GM19467 (cell line): Measurements from ENCODE around the gene OR8G5.

Experiments
- ATAC-seq: cut with Tn5 transposase; IDR thresholded peaks from one replicate; pipeline ENCODE4 v1.9.1; 2021; ENCODE audit warnings: mild to moderate bottlenecking, moderate library complexity; ENCODE audit not compliant: unreplicated experiment

Gene OR8G5

GRCh38 chr11:124278261-124278660, 22.1 kb downstream of the OR8G5 start:
- no peak for ATAC-seq

- ATAC-seq = no peak
Observed at GRCh38 chr11:124285610-124286344, 29.6 kb downstream of the OR8G5 start.

GRCh38 chr11:124294687-124295086, 38.5 kb downstream of the OR8G5 start:
- ATAC-seq = no peak

- ATAC-seq = no peak
Observed at GRCh38 chr11:124296016-124296415, 39.8 kb downstream of the OR8G5 start.

- ATAC-seq = no peak
Observed at GRCh38 chr11:124297921-124298320, 41.7 kb downstream of the OR8G5 start.

- ATAC-seq = no peak
Observed at GRCh38 chr11:124301548-124301947, 45.4 kb downstream of the OR8G5 start.

GRCh38 chr11:124302347-124303125, 46.4 kb downstream of the OR8G5 start:
- ATAC-seq = no peak

GRCh38 chr11:124307093-124307492, 50.9 kb downstream of the OR8G5 start:
- no peak for ATAC-seq

- ATAC-seq = no peak
Observed at GRCh38 chr11:124310721-124311120, 54.5 kb downstream of the OR8G5 start.

- no peak for ATAC-seq
Observed at GRCh38 chr11:124311269-124311668, 55.1 kb downstream of the OR8G5 start.

GRCh38 chr11:124311670-124312069, 55.5 kb downstream of the OR8G5 start:
- no peak for ATAC-seq

GRCh38 chr11:124313131-124313530, 57.0 kb downstream of the OR8G5 start:
- no peak for ATAC-seq

GRCh38 chr11:124313849-124314248, 57.7 kb downstream of the OR8G5 start, which contains the start of gene OR8D1:
Gene OR8D1, minus strand, starts transcription at chr11:124313949. Its CDS starts 3,183 bp downstream, at chr11:124310766.
- ATAC-seq = no peak

GRCh38 chr11:124315052-124315451, 58.9 kb downstream of the OR8G5 start:
- ATAC-seq = no peak
